Measurements from ENCODE around the gene BRAT1.
A peak's percentile ranks its signal among the peaks of the same experiment; 100 is the strongest.
"Not testable (repeated sequence)": the region's sequence is repeated elsewhere in the genome, so short reads cannot be mapped to it uniquely, and the experiment has no call there.

Gene BRAT1

DNA sequence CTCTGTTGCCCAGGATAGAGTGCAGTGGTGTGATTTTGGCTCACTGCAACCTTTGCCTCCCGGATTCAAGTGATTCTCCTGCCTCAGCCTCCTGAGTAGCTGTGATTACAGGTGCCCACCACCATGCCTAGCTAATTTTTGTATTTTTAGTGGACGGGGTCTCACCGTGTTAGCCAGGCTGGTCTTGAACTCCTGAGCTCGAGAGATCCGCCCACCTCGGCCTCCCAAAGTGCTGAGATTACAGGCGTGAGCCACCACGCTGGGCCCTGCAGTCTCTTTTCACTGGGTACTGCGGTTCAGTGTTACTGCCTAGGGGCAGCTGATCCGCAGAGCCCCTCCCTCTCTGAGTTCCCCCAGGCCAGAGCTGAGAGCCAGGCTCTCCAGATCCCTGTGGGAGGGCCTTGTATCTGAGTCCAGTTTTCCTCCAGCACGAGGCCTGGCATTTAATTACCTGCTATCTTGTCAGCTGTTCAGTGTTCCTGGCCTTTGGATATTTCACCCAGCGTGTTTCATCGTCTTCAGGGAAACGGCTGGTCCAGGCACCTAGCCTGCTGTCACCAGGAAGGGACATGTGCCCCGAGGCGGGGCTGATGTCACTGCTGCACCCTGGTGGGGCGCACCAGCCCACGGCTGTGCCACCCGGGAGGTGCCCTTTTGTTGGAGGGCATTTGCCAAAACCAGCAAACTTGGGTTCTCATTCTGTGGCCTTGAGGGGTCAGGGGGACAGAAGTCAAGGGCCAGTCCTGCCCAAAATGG is 19.3 kb downstream of the BRAT1 start:
- DNase-seq (ENCODE audit: low spot score), result not testable (repeated sequence)

DNA sequence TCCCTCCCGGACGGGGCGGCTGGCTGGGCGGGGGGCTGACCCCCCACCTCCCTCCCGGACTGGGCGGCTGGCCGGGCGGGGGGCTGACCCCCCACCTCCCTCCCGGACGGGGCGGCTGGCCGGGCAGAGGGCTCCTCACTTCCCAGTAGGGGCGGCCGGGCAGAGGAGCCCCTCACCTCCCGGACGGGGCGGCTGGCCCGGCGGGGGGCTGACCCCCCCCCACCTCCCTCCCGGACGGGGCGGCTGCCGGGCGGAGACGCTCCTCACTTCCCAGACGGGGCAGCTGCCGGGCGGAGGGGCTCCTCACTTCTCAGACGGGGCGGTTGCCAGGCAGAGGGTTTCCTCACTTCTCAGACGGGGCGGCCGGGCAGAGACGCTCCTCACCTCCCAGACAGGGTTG is 21.1 kb downstream of the BRAT1 start:
- DNase-seq (ENCODE audit: low spot score), result not testable (repeated sequence)

DNA sequence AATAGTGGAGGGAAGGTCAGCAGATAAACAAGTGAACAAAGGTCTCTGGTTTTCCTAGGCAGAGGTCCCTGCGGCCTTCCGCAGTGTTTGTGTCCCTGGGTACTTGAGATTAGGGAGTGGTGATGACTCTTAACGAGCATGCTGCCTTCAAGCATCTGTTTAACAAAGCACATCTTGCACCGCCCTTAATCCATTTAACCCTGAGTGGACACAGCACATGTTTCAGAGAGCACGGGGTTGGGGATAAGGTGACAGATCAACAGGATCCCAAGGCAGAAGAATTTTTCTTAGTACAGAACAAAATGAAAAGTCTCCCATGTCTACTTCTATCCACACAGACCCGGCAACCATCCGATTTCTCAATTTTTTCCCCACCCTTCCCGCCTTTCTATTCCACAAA is 21.8 kb downstream of the BRAT1 start:
- not testable (repeated sequence) for DNase-seq (ENCODE audit: low spot score)

DNA sequence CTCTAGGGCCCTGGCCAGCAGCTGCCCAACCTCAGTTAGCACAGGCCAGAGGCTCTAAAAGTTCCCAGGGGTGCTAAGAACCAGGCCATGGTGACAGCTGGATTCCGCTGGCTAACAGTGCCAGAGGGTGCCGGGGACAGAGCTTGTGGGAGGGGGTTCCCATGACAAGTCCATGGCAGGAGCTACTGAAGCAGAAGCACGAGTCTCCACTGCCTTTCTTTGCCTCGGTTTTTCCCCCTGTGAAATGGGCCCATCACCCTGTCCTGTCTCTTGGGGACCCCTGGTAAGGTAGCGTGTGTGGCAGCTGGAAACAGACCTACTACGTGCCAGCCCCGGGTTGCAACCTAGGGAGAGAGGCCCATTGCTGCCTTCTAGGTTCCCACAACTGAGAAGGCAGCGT is 22.5 kb downstream of the BRAT1 start:
- not testable (repeated sequence) for DNase-seq (ENCODE audit: low spot score)

DNA sequence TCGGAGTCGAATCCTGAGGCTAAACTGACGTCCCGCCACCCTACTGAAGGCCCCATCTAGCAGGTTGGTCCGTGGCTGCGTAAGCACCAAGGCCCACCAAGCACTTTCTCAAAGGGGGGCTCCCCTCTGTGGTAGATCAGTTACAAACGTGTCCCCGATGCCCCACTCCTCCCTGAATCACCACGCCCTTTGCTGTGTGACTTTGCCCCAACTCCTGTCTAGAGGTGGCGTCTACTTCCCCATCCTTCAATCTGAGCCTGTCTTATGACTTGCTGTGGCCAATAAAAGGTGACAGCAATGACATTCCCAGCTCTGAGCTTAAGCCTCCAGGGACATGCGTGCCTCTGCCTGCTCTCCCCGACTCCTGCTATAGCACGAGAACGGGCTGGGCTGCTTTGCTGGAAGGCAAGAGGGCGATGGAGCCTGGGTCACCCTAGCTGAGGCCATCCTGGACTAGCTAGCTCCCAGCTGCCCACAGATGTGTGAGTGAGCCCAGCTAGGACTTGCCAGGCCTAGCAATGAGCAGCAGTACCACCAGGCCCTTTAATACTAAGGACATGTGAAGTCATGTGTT is 23.0 kb downstream of the BRAT1 start:
- DNase-seq (ENCODE audit: low spot score), result not testable (repeated sequence)

DNA sequence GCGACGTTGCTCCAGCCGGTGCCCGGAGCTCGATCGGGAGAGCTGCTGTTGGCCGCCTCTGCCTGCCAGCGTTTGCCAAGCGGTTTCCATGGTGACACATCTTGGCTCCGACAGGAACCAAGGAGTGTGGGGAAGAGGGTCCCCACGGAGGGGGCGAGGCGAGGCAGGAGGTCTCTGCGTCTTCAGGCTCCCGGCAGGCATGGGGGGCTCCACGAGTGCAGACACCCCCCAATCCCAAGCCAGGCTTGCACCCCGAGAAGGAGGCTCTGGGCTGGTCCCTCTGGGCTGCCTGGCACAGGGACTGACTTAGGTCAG is 23.6 kb downstream of the BRAT1 start:
- DNase-seq (ENCODE audit: low spot score), result not testable (repeated sequence)

DNA sequence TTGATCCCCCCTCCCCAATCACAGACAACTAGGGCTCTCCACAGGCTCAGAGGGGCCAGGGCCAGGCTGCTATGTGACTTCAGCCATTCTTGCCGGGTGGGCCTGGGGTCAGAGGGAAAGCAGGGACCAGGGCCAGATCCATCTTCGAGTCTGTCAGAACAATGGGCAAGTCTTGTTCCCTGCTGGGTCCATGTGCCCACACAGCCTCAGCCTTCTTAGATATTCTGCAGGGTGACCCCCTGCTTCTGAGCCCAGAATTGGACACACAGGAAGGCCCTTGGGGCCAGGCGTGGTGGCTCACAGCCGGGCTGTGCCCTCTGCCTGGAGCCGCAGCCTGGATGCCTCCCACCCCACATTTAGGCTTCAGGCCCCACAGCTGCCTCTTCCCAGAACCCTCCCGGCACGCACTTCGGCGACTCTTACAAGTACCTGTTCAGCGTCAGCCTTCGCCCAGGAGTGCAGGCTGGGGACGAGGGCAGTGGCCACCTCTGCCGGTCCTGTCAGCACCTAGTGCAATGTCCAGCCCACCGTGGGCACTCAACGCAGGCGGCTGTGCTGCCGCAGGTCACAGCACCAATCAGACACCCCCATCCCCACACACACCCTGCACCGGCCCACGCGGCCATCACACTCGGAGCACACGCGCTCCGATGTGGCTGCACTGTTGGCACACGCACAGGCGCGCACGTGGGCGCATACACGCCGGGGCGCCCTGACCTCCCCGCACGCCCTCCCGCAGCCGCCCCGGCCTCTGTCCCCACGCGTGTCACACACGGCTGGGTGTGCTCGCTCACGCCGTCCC is 24.1 kb downstream of the BRAT1 start:
- not testable (repeated sequence) for DNase-seq (ENCODE audit: low spot score)

DNA sequence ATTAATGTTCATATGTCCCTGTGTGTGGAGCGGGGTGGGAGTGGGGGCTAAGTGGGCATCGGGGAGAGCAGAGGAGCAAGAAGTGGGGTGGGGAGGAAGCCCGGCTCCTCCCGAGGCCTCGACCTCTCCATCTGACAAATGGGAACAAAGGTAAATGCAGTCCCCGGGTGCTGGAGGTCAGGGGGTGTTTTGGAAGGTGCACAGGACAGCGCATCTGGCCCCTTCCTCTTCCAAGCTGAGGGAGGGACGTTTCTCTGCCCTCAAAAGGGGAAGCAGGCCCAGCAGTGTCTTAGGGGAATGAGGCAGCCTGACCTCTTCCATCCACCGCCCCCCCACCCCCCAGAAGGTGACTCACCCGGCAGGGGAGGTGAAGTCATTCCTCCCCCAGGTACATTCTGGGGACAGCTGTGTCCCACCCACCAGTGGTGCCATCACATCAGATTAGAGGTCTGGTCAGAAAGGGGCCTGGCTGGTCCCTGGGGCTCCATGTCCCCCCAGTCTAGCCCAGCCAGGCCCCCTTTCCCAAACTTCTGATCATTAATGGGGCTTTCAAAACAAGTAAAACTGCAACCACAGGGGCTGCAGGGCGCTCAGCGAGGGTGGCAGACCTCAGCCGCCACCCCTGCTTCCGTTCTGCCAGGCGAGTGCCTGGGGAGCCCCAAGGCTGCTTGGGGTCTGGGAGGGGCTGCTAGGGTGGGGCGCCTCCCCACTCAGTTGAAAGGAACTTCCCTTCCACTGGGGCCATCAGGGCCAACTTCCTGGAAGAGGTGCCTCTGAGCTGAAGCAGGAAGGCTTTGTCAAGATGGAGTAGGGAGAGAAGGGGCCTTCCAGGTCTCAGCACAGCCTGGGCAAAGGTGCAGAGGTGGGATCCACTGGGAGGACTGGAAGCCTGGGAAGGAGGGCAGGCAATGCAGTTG is 25.0 kb downstream of the BRAT1 start:
- no peak for DNase-seq (ENCODE audit: low spot score)

DNA sequence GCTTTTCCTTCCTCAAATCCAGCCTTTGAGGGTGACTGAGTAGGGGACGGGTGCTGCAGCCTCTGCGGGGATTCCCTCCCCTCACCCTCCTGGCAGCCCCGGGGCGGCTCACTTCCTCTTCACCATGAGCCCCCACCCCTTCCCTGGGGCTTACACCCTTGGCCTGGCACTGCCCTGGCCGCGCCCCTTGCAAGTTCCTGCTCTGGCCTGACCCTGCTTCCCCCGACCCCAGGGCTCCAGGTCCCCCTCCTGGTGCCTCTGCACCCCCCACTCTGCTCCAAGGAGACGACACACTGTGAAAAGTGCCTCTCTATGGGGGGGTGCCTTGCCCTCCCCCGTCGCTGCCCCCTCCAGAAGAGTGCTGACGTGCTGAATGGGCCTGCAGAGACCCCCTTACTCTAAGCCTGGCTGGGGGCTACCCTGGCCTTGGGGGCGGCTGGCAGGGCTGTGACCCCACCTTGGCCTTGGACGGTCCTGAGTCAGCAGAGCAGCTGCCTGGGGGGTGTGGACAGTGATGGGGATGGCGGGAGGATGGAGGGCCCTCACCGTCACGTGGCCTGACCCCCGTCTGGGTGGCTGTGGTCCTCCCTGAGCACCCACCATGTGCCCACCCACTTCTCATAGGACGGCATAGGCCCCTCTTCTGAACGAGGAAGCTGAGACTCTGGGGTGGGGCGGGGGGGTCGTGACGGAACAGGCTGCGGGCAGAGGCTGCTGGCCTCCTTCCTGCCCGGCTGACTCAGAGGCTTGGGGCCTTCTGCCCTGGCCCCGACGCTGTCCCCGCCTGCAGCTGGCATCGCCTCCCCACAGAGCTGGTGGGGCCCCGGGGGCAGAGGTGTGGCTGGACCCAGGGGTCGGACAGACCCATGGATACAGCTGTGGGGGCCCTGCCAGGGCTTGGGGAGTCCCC is 25.9 kb downstream of the BRAT1 start:
- DNase-seq (ENCODE audit: low spot score), result peak; percentile 62

DNA sequence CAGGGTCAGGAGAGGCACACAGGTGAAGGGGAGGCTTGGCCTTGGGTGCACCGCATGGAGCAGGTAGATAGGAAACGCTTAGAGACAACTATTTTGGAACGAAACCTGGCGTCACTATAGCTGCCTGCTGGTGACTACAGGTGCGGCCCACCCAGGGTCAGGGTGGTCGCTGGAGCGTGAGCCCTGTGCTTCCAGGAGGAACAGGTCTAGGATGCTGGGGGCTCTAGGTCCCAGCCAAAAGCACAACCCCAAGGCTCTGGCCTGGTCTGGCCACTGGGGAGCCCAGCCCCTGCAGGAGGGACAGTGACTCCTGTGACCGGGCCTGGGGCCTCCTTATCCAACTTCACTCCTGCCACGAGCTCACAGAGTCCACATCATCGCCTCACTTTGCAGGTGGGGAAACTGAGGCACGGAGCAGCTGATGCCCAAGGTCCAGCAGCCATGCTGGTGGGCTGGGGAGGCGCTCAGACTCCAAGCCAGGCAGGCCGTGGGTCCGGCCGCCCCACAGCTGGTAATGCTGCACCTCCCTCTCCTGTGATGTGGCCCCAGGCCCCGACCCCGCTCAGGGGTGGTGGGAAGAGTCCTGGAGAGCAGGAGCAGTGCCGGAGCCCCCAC is 26.7 kb downstream of the BRAT1 start:
- no peak for DNase-seq (ENCODE audit: low spot score)

DNA sequence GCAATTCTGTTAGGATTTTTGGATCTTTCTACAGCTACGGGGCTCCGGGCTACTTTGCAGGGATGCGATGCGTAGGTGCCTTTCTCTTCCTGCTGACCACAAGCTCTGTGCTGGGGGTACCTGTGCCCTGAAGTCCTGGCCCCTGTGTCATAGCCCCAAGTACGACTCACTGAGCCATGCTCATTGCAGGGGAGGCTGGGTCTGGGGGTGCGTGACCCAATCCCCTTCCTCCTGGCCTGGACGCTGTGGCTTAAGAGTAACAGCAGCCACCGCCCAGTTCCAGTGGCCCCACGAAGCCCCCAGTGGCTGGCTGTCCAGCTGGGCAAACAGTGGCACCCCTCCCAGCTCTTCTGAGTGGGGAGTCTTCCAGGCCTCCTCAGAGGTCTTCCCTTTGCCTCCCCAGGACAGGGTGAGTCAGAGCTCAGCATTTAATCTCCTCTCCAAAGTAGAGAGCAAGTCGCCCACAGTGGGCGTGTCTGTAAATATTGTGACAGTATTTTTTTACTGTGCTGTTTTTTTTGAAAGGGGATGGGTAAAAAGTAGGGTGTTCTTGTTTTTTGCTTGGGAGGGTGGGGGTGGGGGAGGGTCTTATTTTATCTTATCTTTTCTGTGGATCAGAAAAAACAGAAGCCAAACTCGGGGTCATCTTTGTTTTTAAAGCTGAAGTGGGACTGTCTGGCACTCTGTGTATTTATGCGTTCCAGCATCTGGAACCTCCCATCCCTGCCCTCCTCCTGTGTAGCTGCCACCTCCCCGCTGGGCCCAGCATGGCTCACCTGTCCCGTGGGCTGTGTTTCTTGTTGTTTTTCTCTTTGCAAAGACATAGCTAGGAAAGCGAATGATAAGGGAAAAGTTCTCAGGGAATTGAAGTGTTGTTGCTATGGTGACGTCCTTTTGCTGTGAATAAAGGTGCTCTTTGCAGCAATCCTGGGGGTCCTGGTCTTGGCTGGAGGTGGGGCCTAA is 27.5 kb downstream of the BRAT1 start:
- DNase-seq (ENCODE audit: low spot score), result no peak

DNA sequence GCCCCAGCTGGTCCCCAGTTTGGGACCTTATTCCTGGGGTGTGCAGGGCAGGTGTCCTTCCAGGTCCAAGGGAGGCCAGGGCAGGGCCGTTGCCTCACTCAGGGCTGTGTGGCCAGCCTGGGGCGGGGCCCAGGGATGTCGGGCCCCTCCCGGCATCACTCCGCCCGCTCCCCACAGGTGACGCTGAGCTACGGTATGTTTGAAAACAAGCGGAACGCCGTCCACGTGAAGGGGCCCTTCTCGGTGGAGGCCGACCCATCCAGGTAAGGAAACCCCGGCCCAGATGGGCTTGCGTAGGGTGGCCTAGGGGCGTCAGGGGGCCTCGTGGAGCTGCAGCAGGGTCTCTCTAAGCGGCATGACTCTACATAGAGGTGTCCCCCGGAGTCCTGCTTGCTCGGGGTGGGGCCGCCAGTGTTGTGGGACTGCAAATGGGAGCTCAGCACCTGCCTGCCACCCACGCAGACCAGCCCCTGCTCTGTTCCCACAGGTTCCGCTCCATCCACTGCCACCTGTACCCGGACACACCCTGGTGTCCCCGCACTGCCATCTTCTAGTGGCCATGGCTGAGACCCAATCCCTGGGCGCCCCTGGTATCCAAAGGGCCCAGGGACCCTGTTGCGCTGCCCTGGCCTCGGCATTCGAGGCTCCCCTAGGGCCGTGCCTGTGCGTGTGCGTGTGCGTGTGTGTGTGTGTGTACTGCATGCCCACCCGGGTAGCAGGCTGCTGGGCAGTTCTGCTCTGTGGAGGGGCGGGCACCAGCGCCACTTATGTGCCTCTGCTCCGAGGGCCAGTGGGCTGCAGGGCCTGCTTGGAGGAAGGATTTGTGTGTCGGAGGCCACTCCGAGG is 28.4 kb downstream of the BRAT1 start:
- no peak for DNase-seq (ENCODE audit: low spot score)

DNA sequence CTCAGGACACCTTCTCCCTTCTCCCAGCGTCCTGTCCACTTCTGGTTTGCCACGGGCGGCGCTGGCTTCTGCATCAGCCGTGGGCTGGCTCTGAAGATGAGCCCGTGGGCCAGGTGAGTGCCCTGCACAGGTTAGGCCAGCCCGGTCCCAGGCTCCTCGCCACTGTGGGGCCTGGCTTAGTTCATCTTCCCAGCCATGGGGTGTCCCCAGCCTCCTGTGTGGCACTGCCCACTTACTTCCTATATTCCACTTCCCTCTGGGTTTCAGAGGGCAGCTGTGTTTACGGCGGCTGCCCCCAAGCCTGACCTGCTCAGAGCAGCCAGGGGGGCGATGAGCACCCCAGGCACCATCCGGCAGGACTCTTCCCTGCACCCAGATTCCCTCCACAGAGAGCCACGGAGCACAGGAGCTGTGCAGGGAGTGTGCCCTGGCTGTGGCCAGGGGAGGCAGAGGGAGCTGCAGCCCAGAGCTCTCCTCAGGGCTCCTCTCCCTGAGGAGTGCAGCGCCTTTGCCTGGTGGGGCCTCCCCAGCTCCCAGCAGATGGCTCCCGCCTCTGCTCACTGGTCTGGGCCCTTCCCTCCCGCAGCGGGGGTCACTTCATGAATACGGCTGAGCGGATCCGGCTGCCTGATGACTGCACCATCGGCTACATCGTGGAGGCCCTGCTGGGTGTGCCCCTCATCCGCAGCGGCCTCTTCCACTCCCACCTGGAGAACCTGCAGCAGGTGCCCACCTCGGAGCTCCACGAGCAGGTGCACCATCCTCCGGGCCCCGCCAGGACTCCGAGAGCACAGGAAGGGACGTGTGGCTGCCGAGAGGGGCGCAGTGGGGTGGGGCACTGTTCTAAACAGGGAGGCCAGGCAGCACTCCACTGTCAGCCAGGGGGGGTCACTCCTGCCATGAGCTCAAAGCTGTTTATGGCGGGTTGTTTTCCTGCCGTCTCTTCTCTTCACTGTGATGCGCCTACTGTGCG is 29.4 kb downstream of the BRAT1 start:
- no peak for DNase-seq (ENCODE audit: low spot score)

DNA sequence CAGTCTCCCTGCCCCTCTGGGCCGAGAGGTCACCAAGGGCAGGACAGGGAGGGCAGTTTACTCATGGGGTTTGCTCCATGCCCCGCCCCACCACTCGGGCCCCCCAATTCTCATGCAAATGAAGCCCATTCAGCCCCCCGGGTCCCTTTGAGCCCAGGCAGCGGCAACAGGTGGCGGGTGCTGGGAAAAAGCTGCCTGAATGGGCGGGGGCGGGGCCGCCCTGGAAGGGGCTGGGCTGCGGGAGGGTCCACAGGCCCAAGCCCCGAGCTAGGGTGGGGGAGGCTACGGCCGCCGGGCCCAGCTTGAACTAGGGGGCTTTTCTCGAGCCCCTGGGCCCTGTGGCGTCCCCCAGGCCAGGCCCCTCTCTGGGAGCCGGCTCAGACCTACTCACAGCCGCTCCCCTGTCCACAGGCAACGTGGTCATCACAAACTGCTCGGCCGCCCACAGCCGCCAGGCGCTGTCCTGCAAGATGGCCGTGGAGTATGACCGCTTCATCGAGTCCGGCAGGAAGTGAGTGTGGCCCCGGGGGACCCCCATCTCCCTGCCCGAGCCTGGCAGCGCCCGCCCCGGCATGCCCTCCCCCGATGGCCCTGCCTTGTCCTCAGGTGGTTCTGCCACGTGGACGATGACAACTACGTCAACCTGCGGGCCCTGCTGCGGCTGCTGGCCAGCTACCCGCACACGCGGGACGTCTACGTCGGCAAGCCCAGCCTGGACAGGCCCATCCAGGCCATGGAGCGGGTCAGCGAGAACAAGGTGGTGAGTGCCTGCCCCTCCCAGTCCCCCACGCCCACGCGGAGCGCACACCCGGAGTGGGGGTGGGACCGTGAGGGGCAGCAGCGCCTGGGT is 30.3 kb downstream of the BRAT1 start:
- no peak for DNase-seq (ENCODE audit: low spot score)

DNA sequence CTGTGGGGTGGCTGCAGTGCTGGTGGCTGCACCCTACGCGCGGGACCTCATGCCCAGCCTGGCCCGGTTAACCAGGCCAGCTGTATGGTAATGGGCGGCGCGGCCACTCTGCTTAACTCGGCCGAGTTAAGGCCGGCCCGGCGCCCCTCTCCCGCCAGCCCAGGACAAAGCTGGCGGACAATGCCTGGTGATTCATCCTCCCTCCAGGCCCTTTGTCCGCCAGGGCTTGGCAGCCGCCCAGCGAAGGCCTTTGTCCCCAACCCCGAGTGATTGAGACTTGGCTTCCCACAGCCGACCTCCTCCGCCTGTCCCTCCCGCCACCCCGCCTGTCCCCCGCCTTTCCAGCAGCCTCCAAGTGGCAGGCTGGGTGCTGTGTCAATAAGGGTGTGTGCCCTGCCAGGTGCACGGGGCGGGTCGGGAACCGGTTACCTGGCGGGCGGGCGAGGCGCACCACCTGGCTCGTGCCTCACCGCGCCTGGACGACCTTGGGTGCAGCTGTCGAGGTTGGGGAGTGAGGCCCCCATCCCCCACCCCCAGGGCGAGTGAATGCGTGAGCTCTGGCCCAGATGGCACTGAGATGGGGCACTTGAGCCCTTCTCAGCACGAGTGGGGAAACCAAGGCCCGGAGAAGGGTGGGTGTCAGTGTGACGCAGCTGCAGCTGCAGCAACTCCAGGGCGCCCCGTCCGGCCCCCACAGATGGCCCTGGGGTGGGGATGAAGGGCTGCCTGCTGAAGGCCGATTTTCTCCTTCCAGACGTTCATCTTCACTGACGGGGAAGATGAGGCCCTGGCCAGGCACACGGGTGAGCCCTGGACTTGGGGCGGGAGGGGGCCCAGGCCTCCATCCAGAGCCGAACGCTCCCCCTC is 31.1 kb downstream of the BRAT1 start:
- peak; percentile 92 for DNase-seq (ENCODE audit: low spot score)
